ENCODE measurements around the gene ANOS1. TPM values are rescaled to one million over a fixed set of nuclear protein-coding genes. Genes with fewer than 3 reads are reported as not detected.
"Not testable (repeated sequence)": the region's sequence is repeated elsewhere in the genome, so short reads cannot be mapped to it uniquely, and the experiment has no call there.

ANOS1 gene, protein sequence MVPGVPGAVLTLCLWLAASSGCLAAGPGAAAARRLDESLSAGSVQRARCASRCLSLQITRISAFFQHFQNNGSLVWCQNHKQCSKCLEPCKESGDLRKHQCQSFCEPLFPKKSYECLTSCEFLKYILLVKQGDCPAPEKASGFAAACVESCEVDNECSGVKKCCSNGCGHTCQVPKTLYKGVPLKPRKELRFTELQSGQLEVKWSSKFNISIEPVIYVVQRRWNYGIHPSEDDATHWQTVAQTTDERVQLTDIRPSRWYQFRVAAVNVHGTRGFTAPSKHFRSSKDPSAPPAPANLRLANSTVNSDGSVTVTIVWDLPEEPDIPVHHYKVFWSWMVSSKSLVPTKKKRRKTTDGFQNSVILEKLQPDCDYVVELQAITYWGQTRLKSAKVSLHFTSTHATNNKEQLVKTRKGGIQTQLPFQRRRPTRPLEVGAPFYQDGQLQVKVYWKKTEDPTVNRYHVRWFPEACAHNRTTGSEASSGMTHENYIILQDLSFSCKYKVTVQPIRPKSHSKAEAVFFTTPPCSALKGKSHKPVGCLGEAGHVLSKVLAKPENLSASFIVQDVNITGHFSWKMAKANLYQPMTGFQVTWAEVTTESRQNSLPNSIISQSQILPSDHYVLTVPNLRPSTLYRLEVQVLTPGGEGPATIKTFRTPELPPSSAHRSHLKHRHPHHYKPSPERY
- total RNA-seq (ENCODE audit: low replicate concordance), result 14.3 and 19.9 TPM in 2 replicates
- long read RNA-seq, partial matches to known transcripts, result 0 of 4 reads
- long read RNA-seq, other reads (novel, unspliced or antisense), result 4 of 4 reads

DNA sequence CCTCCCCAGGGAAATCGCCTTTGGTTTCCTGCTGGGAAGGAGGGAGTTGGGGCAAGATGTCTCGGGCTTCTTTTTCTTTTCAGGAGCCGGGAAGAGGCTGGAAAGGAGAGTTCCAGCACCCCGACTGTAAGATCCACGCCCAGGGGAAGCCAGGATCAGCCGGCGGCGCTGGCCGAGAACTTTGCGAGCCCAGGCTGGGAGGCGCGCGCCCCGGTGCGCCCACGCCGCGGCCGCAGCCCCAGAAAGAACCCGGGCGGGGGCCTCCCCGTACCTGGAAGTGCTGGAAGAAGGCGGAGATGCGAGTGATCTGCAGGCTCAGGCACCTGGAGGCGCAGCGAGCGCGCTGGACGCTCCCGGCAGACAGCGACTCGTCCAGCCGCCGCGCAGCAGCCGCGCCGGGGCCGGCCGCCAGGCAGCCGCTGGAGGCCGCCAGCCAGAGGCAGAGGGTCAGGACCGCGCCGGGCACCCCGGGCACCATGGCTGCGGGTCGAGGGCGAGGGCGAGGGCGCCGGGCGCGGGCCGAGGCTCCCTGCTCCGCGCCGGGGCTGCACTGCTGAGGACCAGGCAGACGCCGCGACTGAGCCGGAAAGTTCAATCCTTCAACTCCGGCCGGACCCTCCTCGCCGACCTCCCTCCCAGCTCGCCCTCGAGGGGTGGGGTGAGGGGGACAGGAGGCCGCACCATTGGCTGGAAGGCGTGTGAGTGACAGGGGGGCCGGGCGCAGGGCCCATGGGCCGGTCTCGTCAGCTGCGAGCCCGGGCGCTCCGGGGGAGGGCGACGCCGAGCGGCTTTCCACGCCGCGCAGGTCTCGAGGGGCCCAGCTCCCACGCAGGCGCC lies at the start of gene ANOS1:
Gene ANOS1, minus strand, starts transcription at position 579 of the 837 bp plus-strand sequence. Its CDS starts 101 bp downstream, at position 478.
- Mint-ChIP-seq H3K27ac (peak within 1 kb of the TSS; percentile 39), H3K36me3 (no peaks in the 10 kb centered on the region), H3K27me3 (peaks cover 75% of the 10 kb centered on the region), H3K9me3 (no peaks in the 10 kb centered on the region), H3K4me3 (peak within 1 kb of the TSS; percentile 88), H3K4me1 (ENCODE audit: unreplicated experiment) (peaks cover 10% of the 10 kb centered on the region)
- TF ChIP-seq, protein P1, sequence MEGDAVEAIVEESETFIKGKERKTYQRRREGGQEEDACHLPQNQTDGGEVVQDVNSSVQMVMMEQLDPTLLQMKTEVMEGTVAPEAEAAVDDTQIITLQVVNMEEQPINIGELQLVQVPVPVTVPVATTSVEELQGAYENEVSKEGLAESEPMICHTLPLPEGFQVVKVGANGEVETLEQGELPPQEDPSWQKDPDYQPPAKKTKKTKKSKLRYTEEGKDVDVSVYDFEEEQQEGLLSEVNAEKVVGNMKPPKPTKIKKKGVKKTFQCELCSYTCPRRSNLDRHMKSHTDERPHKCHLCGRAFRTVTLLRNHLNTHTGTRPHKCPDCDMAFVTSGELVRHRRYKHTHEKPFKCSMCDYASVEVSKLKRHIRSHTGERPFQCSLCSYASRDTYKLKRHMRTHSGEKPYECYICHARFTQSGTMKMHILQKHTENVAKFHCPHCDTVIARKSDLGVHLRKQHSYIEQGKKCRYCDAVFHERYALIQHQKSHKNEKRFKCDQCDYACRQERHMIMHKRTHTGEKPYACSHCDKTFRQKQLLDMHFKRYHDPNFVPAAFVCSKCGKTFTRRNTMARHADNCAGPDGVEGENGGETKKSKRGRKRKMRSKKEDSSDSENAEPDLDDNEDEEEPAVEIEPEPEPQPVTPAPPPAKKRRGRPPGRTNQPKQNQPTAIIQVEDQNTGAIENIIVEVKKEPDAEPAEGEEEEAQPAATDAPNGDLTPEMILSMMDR (conservative IDR thresholded peaks at IDR 0.05), result peak; percentile 49
- DNase-seq (ENCODE audit: extremely low spot score, unreplicated experiment), result peak; percentile 80

DNA sequence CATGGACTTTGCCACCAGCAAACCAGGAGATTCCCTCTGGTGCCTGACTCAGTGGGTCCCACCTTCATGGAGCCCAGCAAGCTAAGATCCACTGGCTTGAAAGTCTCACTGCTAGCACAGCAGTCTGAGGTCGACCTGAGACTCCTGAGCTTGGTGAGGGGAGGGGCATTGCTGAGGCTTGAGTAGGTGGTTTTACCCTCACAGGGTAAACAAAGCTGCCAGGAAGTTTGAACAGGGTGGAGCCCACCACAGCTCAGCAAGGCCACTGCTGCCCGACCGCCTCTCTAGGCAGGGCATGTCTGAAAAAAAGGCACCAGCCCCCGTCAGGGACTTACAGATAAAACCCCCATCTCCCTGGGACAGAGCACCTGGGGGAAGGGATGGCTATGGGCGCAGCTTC lies 41.2 kb upstream of the ANOS1 start:
- TF ChIP-seq, protein P1 (conservative IDR thresholded peaks at IDR 0.05), result no peak
- Mint-ChIP-seq H3K27ac (no peak overlapping the region), H3K36me3 (no peaks in the 10 kb centered on the region), H3K4me3 (no peak overlapping the region), H3K9me3 (no peaks in the 10 kb centered on the region), H3K27me3 (peaks cover 23% of the 10 kb centered on the region), H3K4me1 (ENCODE audit: unreplicated experiment) (no peaks in the 10 kb centered on the region)
- no peak for DNase-seq (ENCODE audit: extremely low spot score, unreplicated experiment)

DNA sequence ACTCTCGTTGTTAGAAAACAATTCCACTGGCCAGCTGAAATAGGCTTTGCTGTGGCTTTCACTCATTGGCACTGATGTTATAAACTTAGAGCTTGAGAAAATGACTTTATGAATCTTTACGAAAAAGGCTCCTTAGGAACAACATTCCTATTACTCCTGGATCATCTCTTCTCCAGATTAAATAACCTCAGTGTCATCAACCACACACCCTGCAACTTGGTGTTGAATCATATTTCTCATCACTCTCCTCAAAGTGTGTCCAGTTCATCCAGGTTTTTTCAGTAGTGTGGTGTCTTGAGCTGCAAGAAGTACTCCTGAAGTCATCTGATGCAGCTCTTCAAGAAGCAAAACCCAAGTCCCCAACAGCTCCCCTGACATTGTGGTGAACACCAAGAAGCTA lies 28.1 kb upstream of the ANOS1 start:
- DNase-seq (ENCODE audit: extremely low spot score, unreplicated experiment), result no peak
- H3K27me3 Mint-ChIP-seq, result peaks cover 22% of the 10 kb centered on the region
- no peaks in the 10 kb centered on the region for H3K4me1 Mint-ChIP-seq (ENCODE audit: unreplicated experiment)
- no peaks in the 10 kb centered on the region for H3K36me3 Mint-ChIP-seq
- no peak overlapping the region for H3K27ac Mint-ChIP-seq
- TF ChIP-seq, protein P1 (conservative IDR thresholded peaks at IDR 0.05), result no peak
- H3K4me3 Mint-ChIP-seq, result no peak overlapping the region
- peaks cover 4% of the 10 kb centered on the region for H3K9me3 Mint-ChIP-seq

DNA sequence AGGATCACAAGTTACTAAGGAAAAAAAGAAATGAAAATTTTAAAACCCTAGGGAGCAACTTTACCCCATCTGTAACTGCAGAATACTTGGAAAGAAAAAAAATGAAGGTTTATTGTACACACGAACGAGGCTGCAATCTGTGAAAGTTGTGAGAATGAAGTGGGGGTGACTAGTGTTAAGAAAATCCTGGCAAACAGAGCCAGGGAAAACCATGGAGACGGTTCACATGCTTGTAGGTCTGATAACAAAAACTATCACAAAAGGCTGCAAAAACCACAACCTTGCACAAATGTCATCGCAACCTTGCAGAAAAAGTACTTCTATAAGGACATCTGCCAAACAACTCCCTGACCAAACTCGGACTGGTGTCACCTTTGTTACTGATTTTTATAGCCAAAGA lies 26.8 kb upstream of the ANOS1 start:
- H3K4me1 Mint-ChIP-seq (ENCODE audit: unreplicated experiment); H3K27ac Mint-ChIP-seq; H3K9me3 Mint-ChIP-seq; DNase-seq (ENCODE audit: extremely low spot score, unreplicated experiment); H3K36me3 Mint-ChIP-seq; H3K4me3 Mint-ChIP-seq: not testable (repeated sequence)
- H3K27me3 Mint-ChIP-seq, result peaks cover 20% of the 10 kb centered on the region

DNA sequence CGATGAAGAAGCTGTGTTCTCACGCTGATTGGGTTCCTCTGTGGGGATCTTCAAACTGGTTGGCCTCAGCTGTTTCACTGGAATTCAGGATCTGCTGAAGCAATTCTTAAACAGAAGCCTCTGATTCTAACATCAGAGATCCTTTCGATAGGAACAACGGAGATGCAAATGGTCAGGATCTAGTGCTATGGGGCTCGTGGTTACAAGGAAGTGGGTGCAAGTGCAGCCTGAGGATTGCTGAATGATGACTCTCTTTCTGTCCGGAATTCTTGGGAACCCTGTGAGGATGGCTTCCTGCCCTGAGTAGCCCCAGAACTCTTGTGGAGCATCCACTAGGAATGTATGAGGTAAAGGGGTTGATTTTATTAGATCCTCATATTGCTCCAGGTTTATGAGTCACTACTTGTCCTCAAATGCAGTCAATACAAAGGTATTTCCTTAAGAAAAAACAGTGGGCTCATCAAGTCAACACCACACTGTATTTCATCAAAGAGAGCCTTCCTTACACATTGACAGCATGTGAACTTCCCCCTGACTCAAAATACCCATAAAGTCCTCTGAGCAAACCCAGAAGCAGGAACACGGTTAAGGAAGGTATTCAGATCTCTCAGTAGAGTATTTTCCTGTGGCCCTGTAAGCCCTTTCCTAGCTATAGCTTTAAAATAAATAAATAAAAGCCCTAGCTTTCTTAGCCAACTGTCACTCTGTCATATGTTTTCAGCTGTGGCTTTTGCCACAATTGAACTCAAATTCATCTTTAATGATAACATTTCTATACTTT lies 25.9 kb upstream of the ANOS1 start:
- H3K4me1 Mint-ChIP-seq (ENCODE audit: unreplicated experiment); H3K36me3 Mint-ChIP-seq; H3K4me3 Mint-ChIP-seq: not testable (repeated sequence)

DNA sequence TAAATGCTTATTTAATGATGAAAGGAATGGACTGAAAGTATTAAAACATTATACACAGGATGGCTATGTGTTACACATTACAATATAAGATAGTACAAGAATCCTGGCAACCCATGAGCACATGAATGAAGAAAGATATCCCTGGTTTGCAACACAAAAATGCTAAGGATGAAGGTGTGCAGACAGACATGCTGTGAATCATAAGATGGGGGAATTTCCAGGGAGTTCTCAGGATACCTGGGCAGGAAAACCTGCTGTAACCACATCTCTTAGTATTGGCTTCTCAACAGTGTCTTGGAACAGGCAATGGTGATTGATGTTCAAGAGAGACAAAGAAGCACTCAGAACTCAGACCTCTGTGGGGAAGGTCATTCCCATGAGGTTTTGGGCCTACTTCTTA lies 23.9 kb upstream of the ANOS1 start:
- peaks cover 4% of the 10 kb centered on the region for H3K9me3 Mint-ChIP-seq
- H3K27me3 Mint-ChIP-seq, result peaks cover 29% of the 10 kb centered on the region
- no peaks in the 10 kb centered on the region for H3K4me1 Mint-ChIP-seq (ENCODE audit: unreplicated experiment)
- no peak overlapping the region for H3K4me3 Mint-ChIP-seq
- TF ChIP-seq, protein P1 (conservative IDR thresholded peaks at IDR 0.05), result no peak
- no peaks in the 10 kb centered on the region for H3K36me3 Mint-ChIP-seq
- no peak overlapping the region for H3K27ac Mint-ChIP-seq
- DNase-seq (ENCODE audit: extremely low spot score, unreplicated experiment), result no peak

More for the DNA sequence above, 25.9 kb upstream of the ANOS1 start:
- peaks cover 25% of the 10 kb centered on the region for H3K27me3 Mint-ChIP-seq
- DNase-seq (ENCODE audit: extremely low spot score, unreplicated experiment); H3K9me3 Mint-ChIP-seq; H3K27ac Mint-ChIP-seq: not testable (repeated sequence)
